DMS114 treated with DMSO at 0.1 percent for 48 hours (cell line): ENCODE results near the gene DSTN.

Experiments used
- DNase-seq: peaks from one replicate; lab custom pipeline; 2025; ENCODE audit not compliant: unreplicated experiment; lab: John Stamatoyannopoulos, UW

DSTN gene

DNA sequence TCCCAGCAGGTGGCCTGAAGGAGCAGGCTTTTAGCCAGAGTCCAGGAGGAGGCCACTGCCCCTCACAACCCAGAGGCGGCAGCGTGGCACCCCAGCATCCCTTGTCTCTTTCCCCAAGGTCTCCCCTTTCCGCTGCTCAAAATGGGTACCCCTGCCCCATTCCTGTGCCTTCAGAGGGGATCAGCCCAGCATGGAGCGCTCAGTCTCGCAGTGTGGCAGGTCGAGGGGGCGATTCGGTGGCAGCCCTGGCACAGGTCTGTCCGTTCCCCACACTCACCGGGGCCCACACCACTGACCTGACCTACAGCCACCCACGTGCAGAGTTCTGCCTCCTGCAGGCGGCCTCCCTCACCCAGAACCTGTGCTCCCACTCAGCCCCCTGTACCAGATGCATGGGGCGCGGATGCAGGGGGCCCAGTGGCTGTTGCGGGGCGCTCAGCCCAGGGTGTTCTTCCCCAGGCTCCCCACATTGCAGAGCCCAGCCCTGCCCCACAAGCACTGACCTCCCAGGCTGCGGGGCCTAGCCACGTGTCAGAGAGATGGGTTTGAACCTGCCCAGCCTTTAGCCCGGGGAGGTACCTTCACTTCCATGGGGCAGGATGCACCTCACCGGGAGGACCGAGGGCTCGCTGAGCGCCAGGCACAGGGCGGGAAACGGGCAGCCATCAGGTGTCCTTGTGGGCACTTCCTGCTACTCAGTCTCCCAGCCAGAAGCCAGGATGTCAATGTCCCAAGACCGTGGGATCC lies 41.8 kb downstream of the DSTN start:
- no peak for DNase-seq

DNA sequence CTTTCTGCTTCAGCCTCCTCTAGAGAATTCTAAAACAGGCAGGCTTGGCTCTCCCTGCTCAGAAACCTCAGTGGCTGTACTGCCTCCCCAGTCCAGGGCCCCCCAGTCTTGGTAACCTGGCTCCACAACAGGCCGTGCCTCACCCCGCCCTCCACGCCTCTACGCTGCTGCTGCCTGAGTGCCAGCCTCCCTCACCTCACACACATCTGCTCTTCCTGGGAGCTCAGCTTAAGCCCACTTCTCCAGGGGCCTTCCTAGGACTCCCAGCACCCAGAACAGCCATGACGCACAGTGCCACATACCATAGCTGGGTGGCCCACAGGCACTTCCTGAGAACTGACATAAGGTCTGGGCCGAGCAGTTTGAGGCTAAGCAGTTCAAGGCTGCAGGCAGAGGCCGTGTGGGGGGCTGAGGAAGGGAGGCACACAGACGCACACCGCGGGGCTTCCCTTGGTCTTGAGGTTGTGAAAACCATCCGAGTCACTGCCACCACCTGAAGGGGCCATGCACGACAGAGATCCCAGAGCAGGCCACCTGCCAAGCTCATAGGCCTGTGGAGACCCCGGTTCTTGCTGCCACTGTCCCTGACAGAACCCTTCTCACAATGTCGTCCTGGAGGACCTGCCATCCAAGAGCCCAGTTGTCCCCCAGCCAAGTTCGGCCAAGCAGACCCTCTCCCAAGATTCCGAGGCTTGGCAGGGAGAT lies 42.6 kb downstream of the DSTN start:
- DNase-seq = no peak

DNA sequence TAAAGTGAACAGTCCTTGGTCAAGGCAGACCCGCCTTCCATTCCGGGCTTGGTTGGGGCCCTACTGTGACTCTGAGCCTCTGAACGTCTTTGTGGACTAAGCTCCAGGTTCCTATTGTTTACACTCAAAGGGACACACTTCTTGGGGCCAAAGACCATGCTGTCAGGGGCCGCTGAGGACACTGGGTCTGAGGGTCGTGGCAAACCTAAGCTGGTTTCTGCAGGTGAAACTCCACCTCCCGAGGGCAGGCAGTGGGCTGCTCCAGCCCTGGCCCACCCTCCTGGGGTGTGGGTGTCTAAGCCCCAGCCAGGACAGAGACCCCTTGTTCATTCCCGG lies 43.1 kb downstream of the DSTN start:
- DNase-seq = no peak

DNA sequence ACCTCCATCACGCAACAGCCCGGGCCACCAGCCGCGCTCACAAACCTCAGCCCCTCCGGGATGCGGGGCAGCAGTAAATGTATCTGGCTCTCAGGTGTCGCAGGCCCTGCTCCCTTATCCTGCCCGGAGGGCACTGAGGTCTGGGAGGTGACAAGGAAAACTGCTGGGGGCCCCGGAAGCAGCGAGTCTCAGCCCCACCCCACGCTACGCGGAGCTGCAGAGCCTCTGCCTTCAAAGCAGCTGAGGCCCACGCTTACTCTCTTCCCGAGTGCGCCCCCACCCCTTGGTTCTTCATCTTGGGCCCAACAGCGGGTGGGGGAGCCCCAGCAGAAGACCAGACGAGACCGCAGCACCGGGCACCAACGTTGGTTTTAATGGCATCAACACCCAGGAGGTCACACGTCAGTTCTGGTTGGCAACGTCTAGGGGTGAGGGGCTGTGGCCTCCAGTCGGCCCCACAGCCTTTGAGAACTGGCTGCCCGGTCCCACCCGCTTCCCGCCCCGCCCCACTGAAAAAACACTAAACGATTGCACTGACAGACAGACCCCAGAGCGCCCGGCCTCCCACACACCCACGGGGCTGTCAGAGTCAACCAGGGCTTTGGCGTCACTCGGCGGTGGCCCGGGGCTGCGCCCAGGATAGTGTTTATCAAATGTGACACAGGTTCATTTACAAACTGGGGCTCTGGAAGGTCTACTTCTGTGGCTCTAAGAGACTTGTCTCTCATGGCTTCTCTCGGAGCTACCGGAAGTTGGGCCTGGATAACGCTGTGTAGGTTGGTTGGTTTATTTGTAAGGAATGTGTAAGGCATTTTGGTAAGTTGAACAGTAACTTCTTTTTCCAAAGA lies 43.7 kb downstream of the DSTN start:
- no peak for DNase-seq

DNA sequence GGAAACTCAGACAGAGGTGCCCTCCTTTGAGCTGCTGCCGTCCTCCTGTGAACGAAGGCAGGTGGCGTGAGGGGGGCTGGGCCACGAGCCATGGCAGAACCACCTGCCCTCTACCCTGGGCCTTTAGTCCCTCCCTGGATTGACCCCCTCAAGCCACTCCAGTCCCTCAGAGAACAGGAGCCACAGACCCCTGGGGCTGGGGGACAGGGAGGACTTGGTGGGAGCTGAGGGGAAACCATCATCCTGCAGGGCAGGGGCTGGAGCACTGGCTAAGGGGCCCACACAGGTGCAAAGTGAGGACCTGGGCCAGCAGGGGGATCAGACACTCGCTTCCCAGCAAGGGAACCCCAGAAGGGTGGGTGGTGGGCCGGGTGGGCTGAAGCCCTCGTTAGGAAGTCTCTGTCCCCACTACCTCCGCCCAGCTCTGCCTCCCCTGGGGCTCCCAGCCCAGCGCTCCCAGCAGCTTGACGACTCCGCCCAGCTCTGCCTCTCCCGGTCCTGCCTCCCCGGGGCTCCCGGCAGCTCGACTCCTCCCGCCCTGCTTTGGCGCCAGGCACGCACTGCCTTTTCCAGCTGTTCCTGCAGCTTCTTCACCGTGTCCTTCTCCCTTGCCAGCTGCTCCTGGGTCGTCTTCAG lies 44.4 kb downstream of the DSTN start:
- no peak for DNase-seq

DNA sequence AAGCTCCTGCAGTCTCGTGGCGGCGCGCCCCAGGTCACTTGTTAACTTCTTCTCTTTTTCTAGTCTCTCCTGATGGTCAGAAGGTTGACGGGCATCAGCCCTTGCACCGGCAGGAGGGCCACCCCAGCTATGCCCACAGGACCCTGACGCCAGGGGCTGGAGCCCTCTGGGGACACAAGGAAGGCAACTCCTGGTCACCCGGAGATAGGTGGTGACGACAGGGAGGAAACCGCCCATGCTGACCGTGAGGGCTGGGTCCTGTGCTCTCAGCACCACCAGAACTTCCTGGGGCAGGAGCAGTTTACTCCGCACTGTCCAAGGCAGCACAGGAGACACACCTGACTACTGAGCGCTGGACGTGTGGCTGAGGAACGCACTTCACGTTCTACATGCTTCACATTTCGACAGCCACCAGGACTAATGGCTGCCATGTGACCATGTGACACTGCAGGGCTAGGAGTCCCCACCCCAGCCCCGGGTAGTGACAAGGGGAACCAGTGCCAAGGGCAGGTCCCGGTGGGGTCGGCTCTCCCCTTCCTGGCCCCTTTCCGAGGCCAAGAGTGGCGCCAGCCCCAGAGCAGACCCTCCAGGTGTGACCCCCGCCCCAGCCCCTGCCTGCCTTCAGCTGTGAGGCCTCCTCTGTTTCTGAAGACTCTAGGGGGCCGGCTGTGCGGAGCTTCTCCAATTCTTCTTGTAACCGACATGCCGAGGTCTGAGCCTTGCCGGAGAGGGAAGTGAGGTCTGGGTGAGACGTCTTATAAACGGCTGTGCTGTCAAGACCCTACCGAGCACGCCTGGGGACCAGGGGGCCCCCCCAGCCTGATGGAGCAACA lies 45.2 kb downstream of the DSTN start:
- DNase-seq = no peak

DNA sequence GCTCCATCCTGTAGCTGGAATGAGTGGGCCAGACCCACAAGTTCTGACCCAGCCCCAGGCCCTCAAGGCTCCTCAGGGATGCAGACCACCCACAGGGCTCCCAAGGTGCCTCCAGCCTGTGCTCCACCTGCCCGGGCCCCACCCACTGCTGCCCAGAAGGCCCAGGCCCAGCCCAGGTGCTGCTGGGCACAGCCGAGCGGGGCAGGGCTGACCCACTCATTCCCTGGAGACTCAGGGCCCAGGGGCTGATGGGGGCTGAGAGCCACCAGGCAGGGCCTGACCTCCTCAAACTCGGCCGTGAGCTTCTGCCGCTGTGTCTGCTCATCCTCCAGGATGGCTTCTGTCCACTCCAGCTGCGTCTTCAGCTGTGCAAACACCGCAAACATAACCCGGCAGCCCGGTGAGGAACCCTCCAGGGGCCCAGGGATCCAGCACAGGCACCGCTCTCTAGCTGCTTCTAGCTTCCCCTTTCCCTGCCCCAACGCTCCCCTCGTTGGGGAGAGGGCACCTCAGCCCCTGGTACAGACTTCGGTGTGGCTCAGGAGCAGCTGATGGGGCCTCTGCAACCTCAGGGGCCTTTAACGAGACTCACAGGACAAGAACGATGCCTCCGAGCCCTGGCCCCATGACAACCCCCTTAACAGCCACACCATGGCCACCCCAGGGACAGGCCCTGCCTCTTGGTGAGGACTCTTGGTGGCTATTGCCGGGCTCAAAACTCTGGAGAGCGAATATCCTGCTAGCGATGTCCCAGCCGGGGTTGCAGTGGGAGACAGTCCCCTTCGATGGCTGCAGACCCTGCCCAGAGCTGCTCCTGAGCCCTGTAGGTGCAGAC lies 46.0 kb downstream of the DSTN start:
- no peak for DNase-seq

DNA sequence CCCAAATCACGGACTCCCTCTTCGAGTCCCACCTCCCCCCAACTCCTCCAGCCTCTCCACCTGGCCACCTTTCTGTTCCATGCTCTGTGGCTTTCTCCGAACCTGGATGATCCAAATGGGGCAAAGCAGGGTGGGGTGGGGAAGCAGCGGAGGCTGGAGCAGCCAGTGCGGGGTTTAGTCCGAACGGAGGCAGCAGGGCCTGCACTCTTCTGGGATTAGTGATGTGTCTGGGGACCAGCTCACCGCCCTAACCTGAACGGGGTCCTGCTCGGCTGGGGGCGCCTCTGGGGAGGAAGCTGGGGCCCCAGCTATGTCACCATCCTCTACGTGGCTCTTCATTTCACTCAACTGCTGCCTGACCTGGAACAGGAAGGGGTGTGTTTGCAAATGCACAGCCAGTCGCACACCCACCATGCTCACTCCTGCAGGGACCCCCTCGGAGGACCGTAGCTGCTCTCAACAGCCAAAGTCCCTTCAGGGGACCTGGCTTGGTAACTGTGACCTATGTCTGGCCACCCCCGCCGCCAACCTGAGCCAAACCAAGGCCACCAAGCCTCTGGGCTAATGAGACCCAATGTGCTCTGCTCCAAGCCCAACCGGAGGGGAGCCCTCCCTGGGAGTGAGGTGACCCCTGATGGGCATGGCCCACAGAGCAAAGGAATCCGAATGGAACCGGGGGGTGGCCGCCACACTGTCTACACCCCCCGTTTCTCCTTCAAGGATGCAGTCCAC lies 46.8 kb downstream of the DSTN start:
- no peak for DNase-seq

DNA sequence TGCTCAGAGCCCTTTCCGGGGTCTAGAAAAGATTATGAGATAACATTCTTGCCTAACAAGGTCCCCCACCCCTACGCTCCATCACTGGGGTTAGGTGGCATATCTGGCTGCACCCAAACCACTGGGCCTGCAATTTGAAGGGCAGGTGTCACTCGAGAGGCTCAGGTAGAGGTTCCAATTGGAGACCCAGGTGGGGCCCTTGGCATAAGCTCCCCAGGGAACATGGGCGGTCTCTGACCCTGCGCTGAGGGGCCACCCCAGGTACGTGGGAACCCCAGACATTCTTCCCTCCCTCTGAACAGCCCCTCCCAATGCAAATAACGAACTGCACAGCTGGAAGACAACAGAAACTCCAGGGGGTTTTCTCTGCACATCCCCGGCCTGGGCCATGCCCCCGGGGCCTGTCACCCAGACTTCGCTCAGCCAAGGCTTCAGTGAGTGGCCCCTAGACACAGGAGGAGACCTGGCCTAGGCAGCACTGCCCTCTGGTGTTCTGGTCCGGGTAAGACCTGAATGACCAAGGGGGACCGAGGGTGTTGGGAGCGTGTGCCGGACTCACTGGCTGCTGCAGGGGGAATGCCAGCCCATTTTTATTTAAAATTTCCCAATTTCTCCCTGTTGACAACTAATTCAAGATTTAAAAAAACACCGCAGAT lies 47.5 kb downstream of the DSTN start:
- DNase-seq = no peak

DNA sequence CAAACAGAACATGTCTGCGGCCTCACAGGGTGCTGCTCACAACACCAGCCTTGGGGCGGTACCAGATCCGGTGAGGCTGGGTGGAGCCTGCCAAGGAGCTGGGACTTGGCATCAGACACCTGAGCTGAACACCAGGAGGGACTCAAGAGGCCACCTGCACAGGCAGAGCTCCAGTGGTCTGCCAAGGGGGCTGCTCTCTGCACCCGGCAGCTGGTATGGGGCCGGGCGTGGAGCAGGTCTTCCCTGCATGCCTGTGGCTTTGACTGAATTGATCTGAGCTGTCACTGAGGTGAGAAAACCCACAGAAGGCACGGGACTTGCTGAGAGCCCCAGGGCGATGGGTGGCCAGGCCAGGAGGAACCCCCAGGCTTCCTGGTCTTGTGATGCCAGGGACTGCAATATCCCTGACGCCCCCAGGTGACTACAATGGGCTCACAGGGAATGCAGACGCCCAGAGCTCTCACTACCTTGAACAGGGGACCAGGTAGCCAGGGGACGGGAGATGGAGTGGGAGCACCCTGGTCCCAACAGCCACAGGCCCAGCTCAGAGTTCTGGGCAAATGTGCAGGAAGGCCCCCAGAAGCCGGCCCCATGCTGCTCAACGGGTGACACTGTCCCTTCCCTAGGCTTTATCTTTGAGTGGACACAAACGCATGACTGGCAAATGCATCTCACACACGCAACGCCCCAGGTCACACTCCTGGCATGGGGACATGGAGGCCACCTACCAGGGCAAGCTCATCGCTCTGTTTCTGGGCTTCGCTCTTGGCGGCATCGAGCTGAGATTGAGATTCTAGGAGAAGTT lies 48.2 kb downstream of the DSTN start:
- no peak for DNase-seq

DNA sequence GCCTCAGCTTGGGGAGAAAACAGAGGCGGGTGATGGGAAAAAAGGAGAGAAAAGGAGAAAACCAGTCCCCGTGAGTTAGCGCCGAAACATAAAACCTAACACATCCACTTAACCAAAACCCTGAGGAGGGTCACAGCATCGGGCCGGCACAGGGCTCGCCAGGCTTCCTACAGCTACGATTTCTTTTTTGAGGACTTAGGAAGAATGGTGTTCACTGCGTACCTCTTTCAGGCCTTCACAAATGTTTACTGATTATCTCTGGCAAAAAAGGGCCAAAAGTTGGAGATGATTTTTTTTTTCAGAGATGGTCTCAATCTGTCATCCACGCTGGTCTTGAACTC lies 48.8 kb downstream of the DSTN start:
- no peak for DNase-seq

DNA sequence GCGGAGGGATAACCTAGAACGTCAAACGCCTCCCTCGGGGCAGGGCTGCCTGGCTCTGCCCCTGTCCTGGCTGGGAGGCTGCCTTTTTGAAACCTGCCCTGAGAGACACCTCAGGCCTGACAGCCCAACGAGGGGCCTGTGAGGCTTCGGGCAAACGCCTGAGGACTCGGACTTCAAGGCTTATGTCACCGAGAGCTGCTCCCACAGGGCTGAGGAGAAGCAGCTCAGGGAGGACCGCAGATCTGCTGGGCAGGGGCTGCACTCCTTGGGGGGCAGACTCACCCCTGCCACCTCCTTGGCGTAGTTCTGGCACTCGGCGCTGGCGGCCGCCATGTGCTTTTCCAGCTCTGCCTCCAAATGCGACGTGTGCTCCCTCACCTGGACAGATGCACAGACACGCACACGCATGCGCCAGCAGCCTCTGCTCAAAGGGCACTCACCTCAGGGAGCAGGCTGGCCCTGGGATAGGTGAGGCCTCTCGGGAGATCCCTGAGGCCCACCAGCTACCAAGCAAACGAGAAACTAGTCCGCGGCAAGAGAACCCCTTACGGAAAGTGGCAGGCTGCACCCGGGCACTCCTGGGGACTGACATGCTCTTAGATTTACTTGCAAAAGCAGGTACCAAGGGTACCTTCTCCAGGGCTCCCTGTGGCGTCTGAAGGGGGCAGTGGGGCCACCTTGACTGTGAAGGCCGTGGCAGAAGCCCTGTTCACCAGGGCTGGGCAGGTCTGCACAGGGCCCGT lies 49.6 kb downstream of the DSTN start:
- no peak for DNase-seq

DNA sequence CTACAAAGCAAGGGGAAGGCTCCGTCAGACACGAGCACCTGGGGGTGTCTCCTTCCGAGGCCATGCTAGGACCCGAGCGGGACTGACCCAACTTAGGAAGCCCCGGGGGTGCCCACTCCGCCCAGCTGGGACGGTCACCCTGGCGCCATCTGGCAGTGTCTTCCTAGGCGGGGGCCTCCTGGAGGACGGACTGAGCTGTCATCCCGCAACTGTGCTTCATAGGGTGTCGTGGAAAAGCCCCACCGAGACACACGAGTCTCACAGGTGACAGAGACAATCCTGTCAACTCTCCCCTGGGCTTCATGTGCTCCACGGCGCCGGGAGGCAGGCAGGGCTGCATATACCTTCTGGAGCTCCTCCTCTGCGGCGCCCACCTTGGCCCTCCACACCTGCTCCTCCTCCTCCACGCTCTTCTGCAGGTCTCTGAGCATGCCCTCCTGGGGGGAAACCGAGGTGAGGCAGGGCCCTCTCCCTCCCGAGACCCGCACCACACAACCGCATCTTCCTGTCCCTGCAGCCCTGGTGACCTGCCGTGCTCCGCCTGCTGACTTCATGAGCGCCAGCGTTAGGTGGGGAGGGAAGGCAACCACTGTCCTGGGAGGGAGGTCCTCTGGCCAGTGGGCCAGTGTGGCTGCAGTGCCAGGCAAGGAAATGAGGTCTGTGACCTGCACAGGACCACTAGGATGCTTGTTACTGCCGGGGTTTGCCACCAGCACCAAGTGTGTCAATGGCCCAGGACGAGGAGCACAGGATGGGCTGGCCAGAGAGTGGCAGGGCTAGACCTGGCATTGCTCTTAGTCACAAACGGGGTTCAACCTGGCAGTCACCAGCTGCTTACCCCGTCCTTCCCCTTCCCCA lies 50.7 kb downstream of the DSTN start:
- no peak for DNase-seq

DNA sequence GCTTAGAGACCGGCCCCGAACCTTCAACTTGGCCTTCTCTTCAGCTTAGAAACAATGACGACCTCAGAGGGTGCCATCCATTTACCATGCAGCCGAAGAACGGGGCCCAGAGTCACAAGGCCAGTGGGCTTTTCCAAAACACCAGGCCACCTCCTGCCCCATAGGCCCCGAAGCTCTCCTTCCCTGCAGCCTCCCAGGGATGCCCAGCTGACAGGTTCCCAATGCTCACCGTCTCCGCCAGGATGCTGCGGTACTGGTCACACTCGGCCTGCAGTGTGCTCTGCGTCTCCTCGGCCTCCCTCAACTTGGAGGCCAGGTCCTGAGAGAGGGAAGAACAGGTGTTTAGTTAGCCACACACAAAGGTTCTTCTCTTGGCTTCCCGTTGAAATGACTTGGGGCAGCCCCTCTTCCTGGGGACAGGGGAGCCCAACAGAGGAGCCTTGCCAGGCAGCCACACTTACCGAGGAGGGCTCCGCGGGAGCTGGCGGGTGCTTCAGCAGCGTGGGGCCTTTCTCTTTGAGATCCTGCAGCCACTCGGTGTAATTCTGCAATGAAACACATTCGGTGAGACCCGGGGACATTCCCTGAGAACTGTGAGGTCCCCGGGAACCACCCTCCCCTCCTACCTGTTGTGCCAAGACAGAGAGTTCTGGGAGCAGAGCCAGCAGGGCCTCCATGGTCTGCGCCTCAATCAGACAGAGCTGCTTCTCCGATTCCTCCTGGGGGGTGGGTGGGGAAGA lies 51.5 kb downstream of the DSTN start:
- no peak for DNase-seq

DNA sequence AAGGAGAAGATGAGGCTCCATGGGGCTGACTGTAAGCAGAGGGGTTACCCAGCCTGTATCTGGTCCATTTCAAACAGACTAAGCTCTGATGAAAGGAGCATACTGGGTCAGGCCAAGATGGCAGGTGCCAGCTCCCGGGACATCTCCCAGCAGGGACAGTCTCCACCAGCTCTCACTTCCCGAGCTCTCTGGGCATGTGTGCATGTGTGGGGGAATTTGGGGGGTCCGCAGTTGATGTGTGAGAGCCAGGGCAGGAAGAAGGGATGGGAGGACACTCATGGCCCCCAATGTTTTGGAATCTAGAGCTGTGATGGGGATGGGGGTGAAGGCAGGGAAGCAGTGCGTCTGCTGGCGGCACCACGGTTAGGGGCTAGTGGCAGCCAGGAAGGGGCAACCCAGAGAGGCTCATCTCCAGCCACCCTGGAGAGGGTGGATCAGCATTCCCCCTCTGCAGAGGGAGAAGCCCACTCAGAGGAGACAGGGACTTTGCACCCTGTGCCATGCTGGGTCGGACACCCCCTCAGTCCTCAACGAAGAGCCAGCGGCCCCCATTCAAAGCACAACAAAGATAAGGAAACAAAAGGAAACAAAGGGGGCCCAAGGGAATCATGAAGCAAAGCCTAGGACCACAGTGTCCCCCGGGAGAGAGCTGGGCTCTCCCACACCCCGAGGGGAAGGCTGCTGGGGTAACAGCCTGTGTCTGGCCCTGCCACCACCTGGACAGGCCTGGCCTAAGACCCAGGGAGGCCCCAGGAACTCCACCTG lies 52.4 kb downstream of the DSTN start:
- no peak for DNase-seq
